SJSA1 (cell line): ENCODE data around the gene P2RX7. TPM values are rescaled to one million over a fixed set of nuclear protein-coding genes. Genes with fewer than 3 reads are reported as not detected.
"Not testable (repeated sequence)": the region's sequence is repeated elsewhere in the genome, so short reads cannot be mapped to it uniquely, and the experiment has no call there.

Source experiments
- DNase-seq, 2 experiments: peaks; one replicate each; pipeline ENCODE4 v3.0.0-alpha.2; 2015 to 2020; ENCODE audit warnings: low spot score in 2 of 2, low read depth in 1 of 2
- H3K27ac ChIP-seq: fragments of 250-450 bp; sonication (Bioruptor Pico); 2 replicates; pipeline ENCODE4 v1.5.1; 2020; ENCODE audit warnings: mild to moderate bottlenecking, moderate library complexity
- H3K27me3 ChIP-seq: fragments of 250-450 bp; sonication (Bioruptor Pico); replicated peaks from 2 replicates; pipeline ENCODE4 v1.5.1; 2020; ENCODE audit warnings: mild to moderate bottlenecking, moderate library complexity
- H3K36me3 ChIP-seq: fragments of 250-450 bp; sonication (Bioruptor Pico); 2 replicates; pipeline ENCODE4 v1.5.1; 2020; ENCODE audit warnings: mild to moderate bottlenecking
- H3K4me1 ChIP-seq: fragments of 250-450 bp; sonication (Bioruptor Pico); replicated peaks from 2 replicates; pipeline ENCODE4 v1.6.1; 2021; ENCODE audit warnings: mild to moderate bottlenecking
- H3K4me3 ChIP-seq: fragments of 250-450 bp; sonication (Bioruptor Pico); 2 replicates; pipeline ENCODE4 v1.5.1; 2020; ENCODE audit warnings: mild to moderate bottlenecking
- H3K9me3 ChIP-seq: fragments of 250-450 bp; sonication (Bioruptor Pico); replicated peaks from 2 replicates; pipeline ENCODE4 v1.5.1; 2020; ENCODE audit warnings: mild to moderate bottlenecking
- total RNA-seq: library from RNA; depleted of rRNA; stranded (reverse); fragments of >200 nt; shearing (Covaris generic); gene quantifications from 2 replicates; pipeline ENCODE4 v1.2.3, GENCODE V29; 2014

Gene P2RX7
- total RNA-seq, 1 experiment from 2014 or later = 3.1 TPM

DNA sequence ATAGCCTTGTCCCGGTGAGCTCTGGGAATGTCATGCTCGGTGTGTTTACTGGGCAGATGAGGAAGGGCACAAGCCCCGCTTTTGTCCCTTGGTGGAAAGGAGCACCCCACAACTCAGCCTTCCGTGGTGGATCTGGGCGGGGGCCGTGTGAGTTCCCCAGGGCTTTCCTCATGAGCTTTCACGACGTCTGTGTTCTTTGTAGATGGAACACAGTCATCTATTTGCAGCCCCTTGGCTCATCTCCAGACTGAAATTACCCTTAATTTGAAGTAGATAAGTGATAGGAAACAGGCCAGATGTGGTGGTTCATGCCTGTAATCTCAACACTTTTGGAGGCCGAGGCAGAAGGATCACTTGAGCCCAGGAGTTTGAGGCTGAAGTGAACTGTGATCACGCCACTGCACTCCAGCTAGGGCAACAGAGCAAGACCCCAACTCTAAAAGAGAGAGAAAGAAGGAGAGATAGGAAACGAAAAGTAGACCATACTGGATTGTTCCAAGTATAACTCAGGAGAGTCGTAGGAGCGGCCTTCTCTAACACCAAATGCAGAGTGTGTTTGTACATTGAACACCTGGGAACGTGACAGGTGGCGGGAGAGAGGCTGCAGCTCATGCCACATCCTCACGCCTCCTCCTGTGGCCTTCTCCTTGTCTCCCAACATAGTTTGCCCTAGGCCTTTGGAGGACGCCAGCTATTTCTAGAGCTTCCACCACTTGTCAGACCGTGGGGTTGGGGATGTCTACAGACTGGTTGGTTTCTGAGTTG, 86.1 kb downstream of the P2RX7 start:
- H3K36me3 ChIP-seq = peaks cover 61% of the 10 kb centered on the region
- peaks cover 21% of the 10 kb centered on the region for H3K4me1 ChIP-seq
- DNase-seq = no peak
- H3K27me3 ChIP-seq = no peaks in the 10 kb centered on the region
- no peak overlapping the region for H3K4me3 ChIP-seq
- H3K9me3 ChIP-seq = no peaks in the 10 kb centered on the region
- H3K27ac ChIP-seq = no peak overlapping the region

- no peak for DNase-seq
- Histone ChIP-seq H3K4me3 (no peak overlapping the region), H3K9me3 (no peaks in the 10 kb centered on the region), H3K4me1 (peaks cover 14% of the 10 kb centered on the region), H3K27me3 (no peaks in the 10 kb centered on the region), H3K36me3 (peaks cover 62% of the 10 kb centered on the region), H3K27ac (no peak overlapping the region)
These were observed 86.8 kb downstream of the P2RX7 start for GRCh38 chr12:121219353-121219986.

DNA sequence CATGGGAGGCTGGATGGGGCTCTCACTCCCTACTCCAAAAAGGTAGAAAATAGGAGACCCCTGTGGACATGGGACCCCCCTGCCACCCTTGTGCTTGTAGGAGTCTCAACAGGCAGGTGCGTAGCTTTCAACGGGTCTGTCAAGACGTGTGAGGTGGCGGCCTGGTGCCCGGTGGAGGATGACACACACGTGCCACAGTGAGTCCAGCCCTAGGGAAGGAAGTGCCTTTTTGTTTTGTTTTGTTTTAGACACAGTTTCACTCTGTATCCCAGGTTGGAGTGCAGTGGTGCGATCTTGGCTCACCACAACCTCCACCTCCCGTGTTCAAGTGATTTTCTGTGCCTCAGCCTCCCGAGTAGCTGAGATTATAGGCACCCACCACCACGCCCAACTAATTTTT, 90.2 kb downstream of the P2RX7 start:
- Histone ChIP-seq H3K9me3 (no peaks in the 10 kb centered on the region), H3K4me1 (no peaks in the 10 kb centered on the region), H3K36me3 (peaks cover 68% of the 10 kb centered on the region), H3K4me3 (no peak overlapping the region), H3K27ac (no peak overlapping the region), H3K27me3 (no peaks in the 10 kb centered on the region)
- DNase-seq = no peak

DNA sequence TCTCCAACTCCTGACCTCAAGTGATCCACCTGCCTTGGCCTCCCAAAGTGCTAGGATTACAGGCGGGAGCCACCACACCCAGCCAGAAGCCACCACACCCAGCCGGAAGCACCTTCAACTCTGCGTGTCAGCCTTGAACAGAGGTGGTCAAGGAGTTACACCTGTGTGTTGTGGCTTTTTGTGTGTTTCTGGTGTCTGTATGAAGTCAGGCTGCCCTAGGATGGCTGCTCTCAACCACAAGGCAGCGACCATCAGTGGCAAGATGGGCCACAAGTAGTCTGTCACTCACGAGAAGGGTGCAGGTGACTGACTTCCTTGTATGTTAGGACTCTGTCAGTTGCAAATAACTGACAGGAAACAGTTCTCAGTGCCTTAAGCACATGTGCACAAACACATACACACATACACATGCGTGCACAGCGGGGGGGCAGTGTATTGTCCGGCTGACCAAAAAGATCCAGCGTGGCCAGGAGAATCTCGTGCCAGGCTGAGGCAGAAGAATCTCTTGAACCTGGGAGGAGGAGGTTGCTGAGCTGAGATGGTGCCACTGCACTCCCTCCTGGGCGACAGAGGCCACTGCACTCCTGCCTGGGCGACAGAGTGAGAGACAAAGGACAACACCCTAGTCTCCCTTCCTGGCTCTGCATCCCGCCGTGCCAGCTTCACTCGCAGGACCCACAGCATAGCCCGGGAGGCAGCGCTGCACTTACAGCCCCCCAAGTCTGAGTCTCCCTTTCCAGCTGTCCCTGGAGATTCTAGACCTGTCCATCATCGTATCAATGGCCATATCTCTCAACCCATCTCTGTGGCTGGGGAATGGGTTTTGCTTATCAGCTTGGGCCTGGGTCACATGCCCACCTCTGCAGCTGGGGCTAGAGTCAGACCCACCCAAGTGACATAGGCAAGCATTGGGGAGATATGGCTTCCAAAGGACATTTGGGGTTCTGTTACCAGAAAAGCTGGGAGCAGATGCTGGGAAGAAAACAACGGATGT, 90.9 kb downstream of the P2RX7 start:
- Histone ChIP-seq H3K27ac (no peak overlapping the region), H3K9me3 (no peaks in the 10 kb centered on the region), H3K4me3 (no peak overlapping the region), H3K36me3 (peaks cover 64% of the 10 kb centered on the region), H3K4me1 (no peaks in the 10 kb centered on the region), H3K27me3 (no peaks in the 10 kb centered on the region)
- DNase-seq = no peak

DNA sequence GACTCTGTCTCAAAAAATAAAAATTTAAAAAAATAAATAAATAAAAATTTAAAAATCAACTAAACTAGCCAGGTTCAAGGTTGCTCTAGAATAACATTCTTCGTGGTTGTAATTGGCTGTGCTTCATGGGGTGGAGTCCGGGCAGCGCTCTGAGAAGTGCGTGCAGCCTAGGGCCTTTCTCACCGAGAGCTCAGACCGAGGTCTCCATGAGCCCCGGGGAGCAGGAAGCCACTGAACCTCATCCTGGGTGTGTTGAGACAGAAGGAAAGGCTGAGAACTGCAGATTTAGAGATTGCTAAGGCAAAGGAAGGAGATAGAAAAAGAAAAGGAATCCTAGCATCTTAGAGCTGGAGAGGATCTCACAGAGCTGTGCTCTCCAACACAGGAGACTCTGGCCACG, 91.9 kb downstream of the P2RX7 start:
- Histone ChIP-seq H3K36me3 (peaks cover 66% of the 10 kb centered on the region), H3K4me3 (no peak overlapping the region), H3K4me1 (no peaks in the 10 kb centered on the region), H3K27me3 (no peaks in the 10 kb centered on the region), H3K9me3 (no peaks in the 10 kb centered on the region), H3K27ac (no peak overlapping the region)
- no peak for DNase-seq

DNA sequence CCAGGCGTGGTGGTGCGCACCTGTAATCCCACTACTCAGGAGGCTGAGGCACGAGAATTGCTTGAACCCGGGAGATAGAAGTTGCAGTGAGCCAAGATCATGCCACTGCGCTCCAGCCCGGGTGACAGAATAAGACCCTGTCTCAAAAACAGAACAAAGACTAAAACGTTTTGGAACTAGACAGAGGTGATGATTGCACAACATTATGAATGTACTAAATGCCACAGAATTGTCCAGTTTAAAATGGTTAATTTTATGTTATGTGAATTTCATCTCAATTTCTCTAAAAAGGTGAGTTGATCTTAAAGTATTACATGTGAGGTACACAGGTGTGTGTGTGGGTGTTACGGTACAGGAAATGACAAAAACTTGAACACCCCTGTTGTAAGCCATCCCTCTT, 93.7 kb downstream of the P2RX7 start:
- peaks cover 64% of the 10 kb centered on the region for H3K36me3 ChIP-seq
- no peak overlapping the region for H3K27ac ChIP-seq
- no peaks in the 10 kb centered on the region for H3K9me3 ChIP-seq
- H3K27me3 ChIP-seq = no peaks in the 10 kb centered on the region
- H3K4me1 ChIP-seq = no peaks in the 10 kb centered on the region
- H3K4me3 ChIP-seq = no peak overlapping the region
- DNase-seq = no peak

- H3K4me1 ChIP-seq, DNase-seq, H3K27ac ChIP-seq, H3K9me3 ChIP-seq, H3K4me3 ChIP-seq, H3K27me3 ChIP-seq: not testable (repeated sequence)
- H3K36me3 ChIP-seq = peaks cover 62% of the 10 kb centered on the region
These were observed 94.2 kb downstream of the P2RX7 start for GRCh38 chr12:121226871-121227270.

GRCh38 chr12:121227294-121227693, 94.6 kb downstream of the P2RX7 start:
- H3K9me3 ChIP-seq = no peaks in the 10 kb centered on the region
- no peak for DNase-seq
- H3K36me3 ChIP-seq = peaks cover 64% of the 10 kb centered on the region
- H3K27ac ChIP-seq = no peak overlapping the region
- no peak overlapping the region for H3K4me3 ChIP-seq
- H3K4me1 ChIP-seq = no peaks in the 10 kb centered on the region
- H3K27me3 ChIP-seq = no peaks in the 10 kb centered on the region

- H3K9me3 ChIP-seq = no peaks in the 10 kb centered on the region
- no peak overlapping the region for H3K27ac ChIP-seq
- no peaks in the 10 kb centered on the region for H3K27me3 ChIP-seq
- no peaks in the 10 kb centered on the region for H3K4me1 ChIP-seq
- peaks cover 63% of the 10 kb centered on the region for H3K36me3 ChIP-seq
- no peak overlapping the region for H3K4me3 ChIP-seq
- DNase-seq = no peak
These were observed 96.4 kb downstream of the P2RX7 start for GRCh38 chr12:121228919-121229665.

GRCh38 chr12:121229826-121230537, 97.3 kb downstream of the P2RX7 start:
- not testable (repeated sequence) for H3K27me3 ChIP-seq, H3K4me1 ChIP-seq, H3K9me3 ChIP-seq, H3K27ac ChIP-seq, H3K4me3 ChIP-seq
- DNase-seq = peak; percentile 59 to 78
- H3K36me3 ChIP-seq = peaks cover 69% of the 10 kb centered on the region

DNA sequence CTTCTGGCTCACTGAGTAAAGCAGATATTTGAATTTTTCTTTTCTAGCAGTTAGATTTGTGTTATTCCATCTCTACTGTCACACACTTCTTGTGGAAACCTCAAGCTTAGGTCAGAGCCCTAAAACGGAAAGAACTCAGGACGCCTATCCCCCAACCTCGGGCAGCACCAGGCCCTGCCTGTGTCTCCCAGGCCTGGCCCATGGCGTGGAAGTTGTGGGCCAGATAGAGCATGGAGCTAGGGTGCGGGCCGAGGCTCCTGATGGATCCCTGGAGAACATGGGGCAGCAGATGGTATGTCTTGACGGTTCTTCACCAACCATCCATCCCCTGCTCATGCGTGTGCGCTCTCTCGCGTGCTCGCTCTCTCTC, 97.8 kb downstream of the P2RX7 start:
- Histone ChIP-seq H3K27me3 (no peaks in the 10 kb centered on the region), H3K9me3 (no peaks in the 10 kb centered on the region), H3K4me3 (no peak overlapping the region), H3K4me1 (no peaks in the 10 kb centered on the region), H3K27ac (no peak overlapping the region), H3K36me3 (peaks cover 69% of the 10 kb centered on the region)
- DNase-seq = no peak

- DNase-seq = no peak
- peaks cover 68% of the 10 kb centered on the region for H3K36me3 ChIP-seq
- no peaks in the 10 kb centered on the region for H3K4me1 ChIP-seq
- no peaks in the 10 kb centered on the region for H3K27me3 ChIP-seq
- no peak overlapping the region for H3K27ac ChIP-seq
- no peaks in the 10 kb centered on the region for H3K9me3 ChIP-seq
- H3K4me3 ChIP-seq = no peak overlapping the region
These were observed 99.5 kb downstream of the P2RX7 start for GRCh38 chr12:121232163-121232562.
